ENCODE measurements around the gene AHSP.
"Not testable (repeated sequence)": the region's sequence is repeated elsewhere in the genome, so short reads cannot be mapped to it uniquely, and the experiment has no call there.

The AHSP gene

GRCh38 chr16:31532896-31533295 lies 5.2 kb downstream of the AHSP start:
- Mint-ChIP-seq H3K27ac (no peak overlapping the region), H3K4me1 (ENCODE audit: low read depth) (peaks cover 21% of the 10 kb centered on the region), H3K27me3 (peaks cover 36% of the 10 kb centered on the region), H3K36me3 (ENCODE audit: low read depth) (no peaks in the 10 kb centered on the region), H3K4me3 (no peak overlapping the region), H3K9me3 (no peaks in the 10 kb centered on the region)

GRCh38 chr16:31535737-31536136 lies 8.0 kb downstream of the AHSP start:
- peaks cover 13% of the 10 kb centered on the region for H3K9me3 Mint-ChIP-seq
- no peak overlapping the region for H3K27ac Mint-ChIP-seq

GRCh38 chr16:31536804-31537361 lies 9.2 kb downstream of the AHSP start:
- Mint-ChIP-seq H3K27ac (no peak overlapping the region), H3K4me1 (ENCODE audit: low read depth) (peaks cover 17% of the 10 kb centered on the region), H3K27me3 (peaks cover 51% of the 10 kb centered on the region), H3K36me3 (ENCODE audit: low read depth) (peaks cover 6% of the 10 kb centered on the region), H3K4me3 (no peak overlapping the region), H3K9me3 (peaks cover 21% of the 10 kb centered on the region)

More at GRCh38 chr16:31535737-31536136, 8.0 kb downstream of the AHSP start:
- H3K4me1 Mint-ChIP-seq (ENCODE audit: low read depth), result peaks cover 17% of the 10 kb centered on the region
- no peak overlapping the region for H3K4me3 Mint-ChIP-seq
- peaks cover 47% of the 10 kb centered on the region for H3K27me3 Mint-ChIP-seq
- peaks cover 6% of the 10 kb centered on the region for H3K36me3 Mint-ChIP-seq (ENCODE audit: low read depth)

GRCh38 chr16:31537362-31538242 lies 9.9 kb downstream of the AHSP start:
- peak overlapping the region; percentile 68 for H3K4me3 Mint-ChIP-seq
- H3K27ac Mint-ChIP-seq, result peak overlapping the region; percentile 53
- peaks cover 27% of the 10 kb centered on the region for H3K9me3 Mint-ChIP-seq
- peaks cover 57% of the 10 kb centered on the region for H3K27me3 Mint-ChIP-seq
- H3K36me3 Mint-ChIP-seq (ENCODE audit: low read depth), result peaks cover 6% of the 10 kb centered on the region
- H3K4me1 Mint-ChIP-seq (ENCODE audit: low read depth), result peaks cover 17% of the 10 kb centered on the region

GRCh38 chr16:31538243-31538598 lies 10.5 kb downstream of the AHSP start:
- Mint-ChIP-seq H3K4me3 (peak overlapping the region; percentile 68), H3K27ac (peak overlapping the region; percentile 53), H3K4me1 (ENCODE audit: low read depth) (peaks cover 17% of the 10 kb centered on the region), H3K9me3 (peaks cover 28% of the 10 kb centered on the region), H3K27me3 (peaks cover 57% of the 10 kb centered on the region)
- H3K36me3 Mint-ChIP-seq (ENCODE audit: low read depth), result not testable (repeated sequence)

- not testable (repeated sequence) for H3K27ac Mint-ChIP-seq
- H3K27me3 Mint-ChIP-seq, result peaks cover 48% of the 10 kb centered on the region
Measured at GRCh38 chr16:31539762-31540161, 12.1 kb downstream of the AHSP start.

GRCh38 chr16:31542763-31543162 lies 15.1 kb downstream of the AHSP start:
- peaks cover 40% of the 10 kb centered on the region for H3K27me3 Mint-ChIP-seq
- H3K4me1 Mint-ChIP-seq (ENCODE audit: low read depth), result peaks cover 11% of the 10 kb centered on the region
- H3K4me3 Mint-ChIP-seq, result no peak overlapping the region
- peaks cover 6% of the 10 kb centered on the region for H3K36me3 Mint-ChIP-seq (ENCODE audit: low read depth)
- peaks cover 28% of the 10 kb centered on the region for H3K9me3 Mint-ChIP-seq
- H3K27ac Mint-ChIP-seq, result no peak overlapping the region

More at GRCh38 chr16:31539762-31540161, 12.1 kb downstream of the AHSP start:
- H3K4me3 Mint-ChIP-seq; H3K36me3 Mint-ChIP-seq (ENCODE audit: low read depth): not testable (repeated sequence)
- peaks cover 28% of the 10 kb centered on the region for H3K9me3 Mint-ChIP-seq
- H3K4me1 Mint-ChIP-seq (ENCODE audit: low read depth), result peaks cover 17% of the 10 kb centered on the region

- Mint-ChIP-seq H3K27me3 (peaks cover 16% of the 10 kb centered on the region), H3K27ac (no peak overlapping the region), H3K4me1 (ENCODE audit: low read depth) (no peaks in the 10 kb centered on the region), H3K36me3 (ENCODE audit: low read depth) (no peaks in the 10 kb centered on the region), H3K4me3 (no peak overlapping the region), H3K9me3 (peaks cover 4% of the 10 kb centered on the region)
Measured at GRCh38 chr16:31561426-31562233, 33.9 kb downstream of the AHSP start.

GRCh38 chr16:31568577-31569359 lies 41.1 kb downstream of the AHSP start:
- Mint-ChIP-seq H3K27me3 (peaks cover 61% of the 10 kb centered on the region), H3K4me3 (peak overlapping the region; percentile 74), H3K9me3 (peaks cover 6% of the 10 kb centered on the region), H3K36me3 (ENCODE audit: low read depth) (peaks cover 3% of the 10 kb centered on the region), H3K27ac (no peak overlapping the region), H3K4me1 (ENCODE audit: low read depth) (peaks cover 4% of the 10 kb centered on the region)

GRCh38 chr16:31569360-31569717 lies 41.6 kb downstream of the AHSP start:
- no peak overlapping the region for H3K4me3 Mint-ChIP-seq
- H3K27me3 Mint-ChIP-seq, result peaks cover 61% of the 10 kb centered on the region
- H3K4me1 Mint-ChIP-seq (ENCODE audit: low read depth), result peaks cover 4% of the 10 kb centered on the region
- no peak overlapping the region for H3K27ac Mint-ChIP-seq
- H3K9me3 Mint-ChIP-seq, result peaks cover 6% of the 10 kb centered on the region
- peaks cover 3% of the 10 kb centered on the region for H3K36me3 Mint-ChIP-seq (ENCODE audit: low read depth)

- no peak overlapping the region for H3K4me3 Mint-ChIP-seq
- H3K27me3 Mint-ChIP-seq, result peaks cover 47% of the 10 kb centered on the region
- H3K4me1 Mint-ChIP-seq (ENCODE audit: low read depth), result peaks cover 4% of the 10 kb centered on the region
- H3K9me3 Mint-ChIP-seq, result peaks cover 17% of the 10 kb centered on the region
- H3K27ac Mint-ChIP-seq, result no peak overlapping the region
- H3K36me3 Mint-ChIP-seq (ENCODE audit: low read depth), result peaks cover 7% of the 10 kb centered on the region
Measured at GRCh38 chr16:31572821-31573220, 45.1 kb downstream of the AHSP start.

- Mint-ChIP-seq H3K27me3 (peaks cover 38% of the 10 kb centered on the region), H3K9me3 (peaks cover 26% of the 10 kb centered on the region), H3K36me3 (ENCODE audit: low read depth) (peaks cover 11% of the 10 kb centered on the region)
- H3K27ac Mint-ChIP-seq; H3K4me3 Mint-ChIP-seq; H3K4me1 Mint-ChIP-seq (ENCODE audit: low read depth): not testable (repeated sequence)
Measured at GRCh38 chr16:31574159-31574558, 46.5 kb downstream of the AHSP start.

- Mint-ChIP-seq H3K27me3 (peaks cover 16% of the 10 kb centered on the region), H3K27ac (no peak overlapping the region), H3K4me3 (no peak overlapping the region), H3K9me3 (peaks cover 35% of the 10 kb centered on the region), H3K36me3 (ENCODE audit: low read depth) (peaks cover 15% of the 10 kb centered on the region), H3K4me1 (ENCODE audit: low read depth) (no peaks in the 10 kb centered on the region)
Measured at GRCh38 chr16:31577411-31577810, 49.7 kb downstream of the AHSP start.

Measured in stimulated activated naive CD8-positive, alpha-beta T cell treated with anti-CD3 and anti-CD28 coated beads, Interleukin-15, Interleukin-2, amounts not matched to agents 100 ng/mL and 50 ng/mL, for 24 hours (primary cell).